ENCODE measurements around the gene RNF44.

RNF44 gene

DNA sequence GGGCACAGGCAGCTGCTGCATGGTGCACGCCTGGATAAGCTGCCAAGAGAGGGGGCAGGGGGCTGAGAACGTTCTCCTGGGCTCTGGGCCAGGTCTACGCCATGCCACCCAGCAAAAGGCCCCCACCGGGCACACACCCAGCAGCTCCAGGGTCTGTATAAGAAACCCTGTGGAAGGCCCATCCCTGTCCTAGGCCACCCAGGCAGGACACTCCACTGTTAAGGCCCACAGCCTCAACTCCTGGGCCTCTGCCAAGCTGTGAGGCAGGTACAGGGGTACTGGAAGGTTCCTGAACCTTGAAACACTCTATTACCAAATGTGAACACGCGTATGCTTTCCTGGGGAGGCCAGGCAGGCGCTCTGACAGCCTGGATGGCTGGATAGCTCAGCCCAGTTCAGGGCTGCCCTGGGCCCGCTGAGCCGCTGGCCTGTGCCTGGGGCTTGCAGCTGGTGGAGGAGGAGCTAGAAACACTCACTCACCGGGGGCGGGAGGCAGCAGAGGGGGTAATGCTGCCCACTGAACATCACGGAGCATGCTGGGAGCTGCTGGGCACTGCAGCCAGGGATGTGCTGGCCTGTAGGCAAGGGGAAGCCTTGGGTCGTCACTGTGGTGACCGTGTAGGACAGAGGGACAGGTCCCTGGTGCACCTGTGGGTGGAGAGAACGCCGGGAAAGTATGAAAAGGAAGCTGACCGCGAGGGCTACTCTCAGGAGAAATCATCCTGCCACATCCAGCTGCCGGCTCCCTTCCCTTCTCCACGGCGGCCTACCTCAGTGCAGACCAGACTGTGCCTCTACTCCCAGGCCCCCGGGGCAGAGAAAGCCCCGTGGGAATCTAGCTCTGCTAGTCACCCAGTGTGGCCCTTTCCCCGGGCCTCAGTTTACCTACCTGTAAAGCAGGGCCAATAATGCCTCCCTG is 6.0 kb downstream of the RNF44 start:
- ChIA-PET POLR2A (no interaction called here), CTCF (interaction anchor here (1.0 to 2.7 kb wide), 5 partner anchors 9 to 115 kb away, joined by 3 to 17 read pairs (median 4); partner anchors contain the start of genes CLTB and FAF2)
- DNase-seq (ENCODE audit: extremely low spot score), result no peak
- TF ChIP-seq, protein P1, sequence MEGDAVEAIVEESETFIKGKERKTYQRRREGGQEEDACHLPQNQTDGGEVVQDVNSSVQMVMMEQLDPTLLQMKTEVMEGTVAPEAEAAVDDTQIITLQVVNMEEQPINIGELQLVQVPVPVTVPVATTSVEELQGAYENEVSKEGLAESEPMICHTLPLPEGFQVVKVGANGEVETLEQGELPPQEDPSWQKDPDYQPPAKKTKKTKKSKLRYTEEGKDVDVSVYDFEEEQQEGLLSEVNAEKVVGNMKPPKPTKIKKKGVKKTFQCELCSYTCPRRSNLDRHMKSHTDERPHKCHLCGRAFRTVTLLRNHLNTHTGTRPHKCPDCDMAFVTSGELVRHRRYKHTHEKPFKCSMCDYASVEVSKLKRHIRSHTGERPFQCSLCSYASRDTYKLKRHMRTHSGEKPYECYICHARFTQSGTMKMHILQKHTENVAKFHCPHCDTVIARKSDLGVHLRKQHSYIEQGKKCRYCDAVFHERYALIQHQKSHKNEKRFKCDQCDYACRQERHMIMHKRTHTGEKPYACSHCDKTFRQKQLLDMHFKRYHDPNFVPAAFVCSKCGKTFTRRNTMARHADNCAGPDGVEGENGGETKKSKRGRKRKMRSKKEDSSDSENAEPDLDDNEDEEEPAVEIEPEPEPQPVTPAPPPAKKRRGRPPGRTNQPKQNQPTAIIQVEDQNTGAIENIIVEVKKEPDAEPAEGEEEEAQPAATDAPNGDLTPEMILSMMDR (IDR thresholded peaks at IDR 0.05; ENCODE audit: control extremely low read depth, extremely low read depth, low read depth, missing control alignments), result no peak

DNA sequence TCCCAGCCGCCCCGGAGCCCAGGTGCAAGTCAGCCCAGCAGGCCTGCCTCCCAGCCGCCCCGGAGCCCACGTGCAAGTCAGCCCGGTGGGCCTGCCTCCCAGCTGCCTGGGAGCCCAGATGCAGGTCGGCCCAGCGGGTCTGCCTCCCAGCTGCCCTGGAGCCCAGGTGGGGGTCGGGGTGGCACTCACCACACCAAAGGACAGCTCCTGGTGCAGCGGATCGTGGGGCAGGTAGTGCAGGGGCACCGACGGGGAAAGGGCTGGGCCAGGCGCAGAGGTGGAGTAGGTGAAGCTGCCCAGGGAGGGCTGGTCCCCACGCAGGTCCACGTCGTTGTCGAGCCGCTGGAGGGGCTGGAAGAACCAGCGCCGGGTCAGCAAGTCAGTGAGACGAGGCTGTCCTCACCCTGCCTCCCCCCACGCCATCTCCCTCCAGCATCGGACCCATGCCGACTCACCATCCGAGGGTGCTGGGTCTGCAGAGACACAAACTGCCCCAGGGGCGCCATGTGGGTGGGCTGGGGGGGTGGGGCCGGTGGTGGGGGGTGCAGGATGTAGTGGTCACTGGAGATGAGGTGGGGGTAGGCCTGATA is 6.7 kb downstream of the RNF44 start:
- ChIA-PET POLR2A (interaction anchor here (0.5 to 0.6 kb wide), 2 partner anchors 20 to 178 kb away, joined by 3 read pairs; no protein-coding TSS in a partner anchor), CTCF (interaction anchor here (1.0 to 2.7 kb wide), 5 partner anchors 8 to 114 kb away, joined by 3 to 17 read pairs (median 4); partner anchors contain the start of genes CLTB and FAF2)
- TF ChIP-seq, protein P1 (IDR thresholded peaks at IDR 0.05; ENCODE audit: control extremely low read depth, extremely low read depth, low read depth, missing control alignments), result no peak
- no peak for DNase-seq (ENCODE audit: extremely low spot score)

- TF ChIP-seq, protein P1 (IDR thresholded peaks at IDR 0.05; ENCODE audit: control extremely low read depth, extremely low read depth, low read depth, missing control alignments), result no peak
- DNase-seq (ENCODE audit: extremely low spot score), result peak; percentile 46
- POLR2A ChIA-PET, result interaction anchor here (0.5 kb wide), 1 partner anchor 178 kb away, joined by 3 read pairs; no protein-coding TSS in a partner anchor
- CTCF ChIA-PET, result interaction anchor here (1.7 to 2.7 kb wide), 3 partner anchors 11 to 114 kb away, joined by 5 to 17 read pairs (median 7); partner anchors contain the start of gene CLTB
Measured at GRCh38 chr5:176529741-176530141, 7.5 kb downstream of the RNF44 start.

DNA sequence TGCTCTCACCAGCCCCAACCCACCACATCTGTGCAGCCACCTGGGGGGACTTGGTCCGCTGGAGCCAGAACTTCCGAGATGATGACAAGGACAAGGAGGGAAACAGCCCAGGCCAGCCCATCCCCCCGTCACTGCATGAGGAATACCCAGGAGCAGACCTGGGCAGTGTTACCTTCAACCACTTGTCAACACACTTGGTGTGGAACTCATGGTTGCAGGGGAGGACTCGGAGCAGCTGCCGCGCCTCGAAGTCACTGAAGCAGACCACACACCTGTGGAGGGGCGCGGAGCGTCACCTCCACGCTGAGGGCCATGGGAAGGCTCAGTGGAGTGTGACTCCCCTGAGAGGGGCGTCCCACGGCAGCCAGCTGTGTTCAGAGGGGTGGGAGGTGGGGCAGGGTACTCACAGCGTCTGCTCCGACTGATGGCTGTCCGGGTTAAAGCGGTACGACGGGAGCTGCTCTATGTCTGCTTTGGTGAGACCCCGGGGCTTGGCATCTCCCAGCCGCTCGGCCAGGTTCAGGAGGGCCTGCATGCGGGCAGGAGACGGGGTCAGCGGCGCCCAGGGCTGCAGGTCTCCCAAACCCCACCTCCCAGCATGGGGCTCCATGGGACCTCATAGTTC is 8.0 kb downstream of the RNF44 start:
- TF ChIP-seq, protein P1 (IDR thresholded peaks at IDR 0.05; ENCODE audit: control extremely low read depth, extremely low read depth, low read depth, missing control alignments), result no peak
- ChIA-PET POLR2A (no interaction called here), CTCF (interaction anchor here (1.7 to 2.0 kb wide), 2 partner anchors 10 to 113 kb away, joined by 5 to 7 read pairs; partner anchors contain the start of gene CLTB)
- DNase-seq (ENCODE audit: extremely low spot score), result no peak

- ChIA-PET POLR2A (no interaction called here), CTCF (interaction anchor here (1.7 kb wide), 1 partner anchor 10 kb away, joined by 5 read pairs; no protein-coding TSS in a partner anchor)
- TF ChIP-seq, protein P1 (IDR thresholded peaks at IDR 0.05; ENCODE audit: control extremely low read depth, extremely low read depth, low read depth, missing control alignments), result no peak
- no peak for DNase-seq (ENCODE audit: extremely low spot score)
Measured at GRCh38 chr5:176528761-176529115, 8.5 kb downstream of the RNF44 start.

DNA sequence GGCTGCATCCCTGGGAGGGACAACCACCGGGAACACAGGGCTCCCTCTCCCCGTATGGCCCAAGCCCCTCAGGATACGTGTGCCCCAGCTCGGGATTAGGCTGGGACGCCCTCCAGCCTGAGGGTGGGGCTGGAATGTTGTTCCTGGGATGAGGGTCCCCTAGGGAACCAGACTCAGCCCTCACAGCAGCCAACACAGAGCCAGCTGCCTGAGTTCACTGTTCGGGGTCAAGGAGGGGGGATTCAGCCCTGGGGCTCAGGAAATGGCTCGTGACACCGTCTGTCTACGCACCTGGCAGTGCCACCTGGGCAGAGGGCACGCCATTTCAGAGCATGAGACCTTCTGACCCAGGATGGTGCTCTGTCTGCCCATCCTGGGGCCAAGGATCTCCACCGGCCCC is 8.9 kb downstream of the RNF44 start:
- TF ChIP-seq, protein P1 (IDR thresholded peaks at IDR 0.05; ENCODE audit: control extremely low read depth, extremely low read depth, low read depth, missing control alignments), result no peak
- ChIA-PET POLR2A (no interaction called here), CTCF (interaction anchor here (1.7 kb wide), 1 partner anchor 9 kb away, joined by 5 read pairs; no protein-coding TSS in a partner anchor)
- DNase-seq (ENCODE audit: extremely low spot score), result no peak
